Transverse colon (tissue), 4 donors: ENCODE results near the gene IRGQ. TPM values are rescaled to one million over a fixed set of nuclear protein-coding genes. Genes with fewer than 3 reads are reported as not detected.

Experiments used
- DNase-seq: peaks from one replicate; pipeline ENCODE4 v3.0.0-alpha.2; 2019
- H3K27ac ChIP-seq, 4 donors: fragments of 200-600 bp; sonication (generic); 2 replicates each; pipeline ENCODE4 v1.5.1; 2016 to 2018; ENCODE audit warnings: inconsistent platforms in 4 of 4
- H3K27me3 ChIP-seq: fragments of 200-600 bp; sonication (generic); 2 replicates; pipeline ENCODE4 v1.5.1; 2017; ENCODE audit warnings: inconsistent platforms
- H3K36me3 ChIP-seq, 4 donors: fragments of 200-600 bp; sonication (generic); 2 replicates each; pipeline ENCODE4 v1.5.1; 2017 to 2019; ENCODE audit warnings: inconsistent platforms in 4 of 4
- H3K4me1 ChIP-seq, 4 donors: fragments of 200-600 bp; sonication (generic); 2 replicates each; pipeline ENCODE4 v1.5.1; 2017 to 2020; ENCODE audit warnings: inconsistent platforms in 4 of 4
- H3K4me3 ChIP-seq, 4 donors: fragments of 200-600 bp; sonication (generic); 1 replicate in 1 of 4; 2 replicates in 3 of 4; pipeline versions ENCODE4 v1.5.1 to v1.6.1; 2017 to 2019; ENCODE audit warnings: inconsistent platforms in 4 of 4
- H3K9me3 ChIP-seq, 2 donors: fragments of 200-600 bp; sonication (generic); 2 replicates each; pipeline ENCODE4 v1.5.1; 2017 to 2019; ENCODE audit warnings: inconsistent platforms in 2 of 2
- EP300 ChIP-seq: sonication (generic); formaldehyde crosslinking; IDR thresholded peaks from one replicate; pipeline ENCODE4 v1.6.1; 2017; ENCODE audit warnings: antibody characterized with exemption, low read depth
- POLR2A ChIP-seq: fragments of 450-650 bp; IDR thresholded peaks from one replicate; pipeline ENCODE4 v1.6.1; 2016; ENCODE audit warnings: antibody characterized with exemption, mild to moderate bottlenecking, moderate library complexity
- POLR2AphosphoS5 ChIP-seq, 3 donors: sonication (generic); formaldehyde crosslinking; IDR thresholded peaks; one replicate each; pipeline ENCODE4 v1.6.1; 2016; ENCODE audit warnings: antibody characterized with exemption in 3 of 3
- WGBS, 2 donors: methylation state at CpG; one replicate each; pipeline ENCODE4 v1.1.5; 2018; ENCODE audit warnings: low coverage in 1 of 2; 5-methylcytosine and 5-hydroxymethylcytosine counted together
- in situ Hi-C, 4 donors: fragments of 200-750 bp; cut with MboI; loops; one replicate each; pipeline versions ENCODE4 v1.15.0 to v1.15.1; 2017; ENCODE audit warnings: low sequenced_read_pairs in 3 of 4, low pct_ligation_motif_present in 1 of 4, low pct_unique_long_range_greater_than_20kb in 1 of 4
- intact Hi-C: fragments of 100-400 bp; cut with DNase I; formaldehyde crosslinking; loops from one replicate; pipeline ENCODE4 v1.15.1; 2023; ENCODE audit warnings: low total_unique reads
- total RNA-seq, 4 donors: library from RNA; depleted of rRNA; stranded (reverse); fragments of >200 nt; gene quantifications; one replicate each; pipeline ENCODE4 v1.1.0, GENCODE V29; 2016
- TF ChIP-seq, protein P1 (sequence below), 5 experiments: fragments of 200-600 bp in 3 of 5; fragments of 450-650 bp in 2 of 5; sonication (generic) in 3 of 5; IDR thresholded peaks; 1 replicate in 2 of 5; 2 replicates in 3 of 5; pipeline ENCODE4 v1.5.1; 2016 to 2017; ENCODE audit warnings: antibody characterized with exemption in 5 of 5, inconsistent platforms in 3 of 5, mild to moderate bottlenecking in 2 of 5, moderate library complexity in 1 of 5

IRGQ gene
- total RNA-seq, 4 donors from 2014 or later, result 15.7 to 32.5 (median 24.7) TPM

DNA sequence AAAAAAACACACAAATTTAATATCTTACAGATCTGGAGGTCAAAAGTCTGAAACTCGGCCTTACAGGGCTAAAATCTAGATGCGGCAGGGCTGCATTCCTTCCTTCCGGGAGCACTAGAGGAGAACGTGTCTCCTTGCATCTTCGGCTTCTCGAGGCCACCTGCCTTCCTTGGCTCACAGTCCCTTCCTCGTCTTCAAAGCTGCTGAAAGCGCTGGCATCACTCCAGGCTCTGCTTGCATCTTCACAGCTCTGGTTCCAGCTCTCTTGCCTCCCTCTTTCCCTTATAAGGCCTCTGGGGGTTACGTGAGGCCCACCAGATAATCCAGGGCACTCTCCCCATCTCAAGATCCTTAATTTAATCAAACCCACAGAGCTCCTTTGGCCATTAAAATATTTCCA is 31.1 kb downstream of the IRGQ start:
- in situ Hi-C loops, result no loop called here
- peaks cover 0 to 13% (median 7%) of the 10 kb centered on the region in 4 donors for H3K4me1 ChIP-seq
- H3K4me3 ChIP-seq, result no peak overlapping the region
- TF ChIP-seq, protein P1, sequence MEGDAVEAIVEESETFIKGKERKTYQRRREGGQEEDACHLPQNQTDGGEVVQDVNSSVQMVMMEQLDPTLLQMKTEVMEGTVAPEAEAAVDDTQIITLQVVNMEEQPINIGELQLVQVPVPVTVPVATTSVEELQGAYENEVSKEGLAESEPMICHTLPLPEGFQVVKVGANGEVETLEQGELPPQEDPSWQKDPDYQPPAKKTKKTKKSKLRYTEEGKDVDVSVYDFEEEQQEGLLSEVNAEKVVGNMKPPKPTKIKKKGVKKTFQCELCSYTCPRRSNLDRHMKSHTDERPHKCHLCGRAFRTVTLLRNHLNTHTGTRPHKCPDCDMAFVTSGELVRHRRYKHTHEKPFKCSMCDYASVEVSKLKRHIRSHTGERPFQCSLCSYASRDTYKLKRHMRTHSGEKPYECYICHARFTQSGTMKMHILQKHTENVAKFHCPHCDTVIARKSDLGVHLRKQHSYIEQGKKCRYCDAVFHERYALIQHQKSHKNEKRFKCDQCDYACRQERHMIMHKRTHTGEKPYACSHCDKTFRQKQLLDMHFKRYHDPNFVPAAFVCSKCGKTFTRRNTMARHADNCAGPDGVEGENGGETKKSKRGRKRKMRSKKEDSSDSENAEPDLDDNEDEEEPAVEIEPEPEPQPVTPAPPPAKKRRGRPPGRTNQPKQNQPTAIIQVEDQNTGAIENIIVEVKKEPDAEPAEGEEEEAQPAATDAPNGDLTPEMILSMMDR (IDR thresholded peaks at IDR 0.05), result no peak
- TF ChIP-seq POLR2A, result no peak
- TF ChIP-seq EP300, result no peak
- no peak for TF ChIP-seq POLR2AphosphoS5 (IDR thresholded peaks at IDR 0.05)
- DNase-seq, result no peak
- no peak overlapping the region for H3K27ac ChIP-seq
- no peaks in the 10 kb centered on the region for H3K36me3 ChIP-seq
- H3K27me3 ChIP-seq, result no peaks in the 10 kb centered on the region
- 83 to 86% methylated on average over 9 of the region's 9 CpGs for WGBS, 2 donors
- intact Hi-C loops, result loop anchor here (10.0 kb wide), 1 partner anchor 90 kb away; no protein-coding TSS in a partner anchor
- no peaks in the 10 kb centered on the region for H3K9me3 ChIP-seq

DNA sequence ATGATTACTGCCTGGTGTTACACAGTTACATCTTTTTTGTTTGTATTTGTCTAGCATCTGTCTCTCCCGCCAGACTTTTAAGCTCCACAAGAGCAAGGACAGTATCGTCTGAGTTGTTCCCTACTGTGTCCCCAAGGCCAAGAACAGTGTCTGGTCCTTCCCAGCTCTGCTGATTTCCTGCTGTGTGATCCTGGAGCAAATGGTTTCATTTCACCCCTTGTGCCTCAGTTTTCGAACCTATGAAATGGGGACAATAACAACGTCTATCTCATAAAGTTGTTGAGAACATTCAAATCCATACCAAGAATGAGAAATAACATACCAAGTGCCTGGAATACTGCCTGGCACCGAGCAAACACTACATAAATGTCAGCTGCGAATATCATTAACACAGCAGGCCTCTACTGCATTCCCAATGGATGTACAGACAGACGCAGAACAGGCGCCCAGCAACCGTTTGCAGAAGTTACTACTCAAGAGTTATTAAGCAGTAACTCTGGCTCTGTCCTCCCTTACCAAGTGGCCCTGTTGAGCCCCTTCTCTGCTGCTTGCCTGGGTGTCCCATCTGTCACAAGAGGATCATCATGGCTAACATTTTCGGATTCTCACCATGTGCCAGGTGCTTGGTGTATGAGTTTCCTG is 32.0 kb downstream of the IRGQ start:
- in situ Hi-C loops (no loop called here), intact Hi-C loops (loop anchor here (10.0 kb wide), 1 partner anchor 91 kb away; no protein-coding TSS in a partner anchor)
- peaks cover 0 to 13% (median 7%) of the 10 kb centered on the region in 4 donors for H3K4me1 ChIP-seq
- H3K27ac ChIP-seq, result peak overlapping the region in 2 of 4 donors; percentile 59 to 66
- 90 to 92% methylated on average over 8 to 10 of the region's 10 CpGs for WGBS, 2 donors
- no peaks in the 10 kb centered on the region for H3K9me3 ChIP-seq
- DNase-seq, result no peak
- no peak overlapping the region for H3K4me3 ChIP-seq
- TF ChIP-seq POLR2A (no peak), EP300 (no peak), POLR2AphosphoS5 (IDR thresholded peaks at IDR 0.05) (no peak)
- TF ChIP-seq, protein P1 (IDR thresholded peaks at IDR 0.05), result no peak
- no peaks in the 10 kb centered on the region for H3K36me3 ChIP-seq
- H3K27me3 ChIP-seq, result no peaks in the 10 kb centered on the region

GRCh38 chr19:43562698-43563241 is 33.2 kb downstream of the IRGQ start:
- no peak overlapping the region for H3K4me3 ChIP-seq
- H3K4me1 ChIP-seq, result peaks cover 0 to 13% (median 7%) of the 10 kb centered on the region in 4 donors
- WGBS, 2 donors, result 54% methylated on average over 14 of the region's 14 CpGs; no CpG with 5 or more reads in 1 of the 2 donors
- no peaks in the 10 kb centered on the region for H3K9me3 ChIP-seq
- no peaks in the 10 kb centered on the region for H3K27me3 ChIP-seq
- peak overlapping the region; percentile 59 to 68 (median 66) for H3K27ac ChIP-seq
- DNase-seq, result peak; percentile 73
- in situ Hi-C loops (no loop called here), intact Hi-C loops (loop anchor here (10.0 kb wide), 1 partner anchor 92 kb away; no protein-coding TSS in a partner anchor)
- TF ChIP-seq POLR2AphosphoS5 (IDR thresholded peaks at IDR 0.05), result peak in 1 of 3 donors; percentile 33
- TF ChIP-seq POLR2A, result no peak
- TF ChIP-seq, protein P1 (IDR thresholded peaks at IDR 0.05), result no peak
- no peaks in the 10 kb centered on the region for H3K36me3 ChIP-seq

DNA sequence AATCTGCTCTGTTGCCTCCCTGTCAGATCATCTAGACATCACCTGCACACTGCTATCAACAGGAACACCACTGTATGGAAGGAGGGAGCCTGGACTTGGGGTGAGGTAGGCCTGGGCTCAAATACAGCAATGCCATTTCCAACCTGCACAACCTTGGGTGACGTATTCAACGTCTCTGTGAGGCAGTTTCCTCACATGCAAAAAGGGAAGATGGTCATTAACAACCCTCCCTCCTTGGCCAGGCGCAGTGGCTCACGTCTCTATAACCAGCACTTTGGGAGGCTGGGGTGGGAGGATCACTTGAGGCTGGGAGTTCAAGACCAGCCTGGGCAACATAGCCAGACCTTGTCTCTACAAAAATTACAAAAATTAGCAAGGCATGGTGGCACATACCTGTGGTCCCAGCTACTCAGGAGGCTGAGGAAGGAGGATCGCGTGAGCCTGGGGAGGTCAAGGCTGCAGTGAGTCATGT is 33.7 kb downstream of the IRGQ start:
- 85% methylated on average over 6 of the region's 6 CpGs; no CpG with 5 or more reads in 1 of the 2 donors for WGBS, 2 donors
- no peaks in the 10 kb centered on the region for H3K9me3 ChIP-seq
- TF ChIP-seq EP300 (no peak), POLR2AphosphoS5 (IDR thresholded peaks at IDR 0.05) (no peak), POLR2A (no peak)
- TF ChIP-seq, protein P1 (IDR thresholded peaks at IDR 0.05), result no peak
- in situ Hi-C loops (no loop called here), intact Hi-C loops (loop anchor here (10.0 kb wide), 1 partner anchor 93 kb away; no protein-coding TSS in a partner anchor)
- no peaks in the 10 kb centered on the region for H3K36me3 ChIP-seq
- H3K4me3 ChIP-seq, result no peak overlapping the region
- H3K27me3 ChIP-seq, result no peaks in the 10 kb centered on the region
- H3K27ac ChIP-seq, result peak overlapping the region; percentile 55 to 68 (median 66)
- no peak for DNase-seq
- peaks cover 0 to 13% (median 7%) of the 10 kb centered on the region in 4 donors for H3K4me1 ChIP-seq
